CD4-positive, alpha-beta T cell treated with Interleukin-4 for 4 hours (primary cell): ENCODE data around the gene SCAF11.

Source experiments
- DNase-seq: peaks from one replicate; pipeline ENCODE4 v3.0.0-alpha.2; 2020

SCAF11 gene

GRCh38 chr12:45909041-45909713 is 81.2 kb downstream of the SCAF11 start:
- no peak for DNase-seq

GRCh38 chr12:45907955-45908354 is 82.4 kb downstream of the SCAF11 start:
- DNase-seq, result no peak

GRCh38 chr12:45898094-45898493 is 92.3 kb downstream of the SCAF11 start:
- DNase-seq, result no peak

- DNase-seq, result no peak
These were observed 94.4 kb downstream of the SCAF11 start for GRCh38 chr12:45895961-45896360.

- DNase-seq, result no peak
These were observed 97.1 kb downstream of the SCAF11 start for GRCh38 chr12:45893240-45893639.

- no peak for DNase-seq
These were observed 100.1 kb downstream of the SCAF11 start for GRCh38 chr12:45890276-45890675.

GRCh38 chr12:45887544-45887943 is 102.8 kb downstream of the SCAF11 start:
- DNase-seq, result no peak

- DNase-seq, result no peak
These were observed 103.7 kb downstream of the SCAF11 start for GRCh38 chr12:45886685-45887084.

- no peak for DNase-seq
These were observed 107.2 kb downstream of the SCAF11 start for GRCh38 chr12:45883187-45883586.

GRCh38 chr12:45880533-45880932 is 109.8 kb downstream of the SCAF11 start:
- DNase-seq, result no peak

- no peak for DNase-seq
These were observed 110.9 kb downstream of the SCAF11 start for GRCh38 chr12:45879363-45879895.

GRCh38 chr12:45878630-45879255 is 111.6 kb downstream of the SCAF11 start:
- DNase-seq, result peak; percentile 55

GRCh38 chr12:45877069-45877468 is 113.3 kb downstream of the SCAF11 start:
- DNase-seq, result no peak

- no peak for DNase-seq
These were observed 117.9 kb downstream of the SCAF11 start for GRCh38 chr12:45872446-45872845.
